Gastrocnemius medialis (tissue), 4 donors: ENCODE data around the gene ECHDC1.

Experiments
- POLR2A ChIP-seq, 2 donors: fragments of 450-650 bp; IDR thresholded peaks; one replicate each; pipeline ENCODE4 v1.6.1; 2017; ENCODE audit warnings: antibody characterized with exemption in 2 of 2, mild to moderate bottlenecking in 2 of 2, moderate library complexity in 2 of 2
- TF ChIP-seq, protein P1 (sequence below), 5 experiments: fragments of 450-650 bp in 3 of 5; fragments of 200-600 bp in 2 of 5; sonication (generic) in 2 of 5; IDR thresholded peaks in 4 of 5; conservative IDR thresholded peaks in 1 of 5; 1 replicate in 4 of 5; 2 replicates in 1 of 5; pipeline ENCODE4 v1.5.1; 2016 to 2019; ENCODE audit warnings: antibody characterized with exemption in 5 of 5, mild to moderate bottlenecking in 3 of 5, moderate library complexity in 3 of 5

GRCh38 chr6:127391094-127391953 is 47.9 kb upstream of the ECHDC1 start:
- no peak for TF ChIP-seq POLR2A (IDR thresholded peaks at IDR 0.05)
- TF ChIP-seq, protein P1, sequence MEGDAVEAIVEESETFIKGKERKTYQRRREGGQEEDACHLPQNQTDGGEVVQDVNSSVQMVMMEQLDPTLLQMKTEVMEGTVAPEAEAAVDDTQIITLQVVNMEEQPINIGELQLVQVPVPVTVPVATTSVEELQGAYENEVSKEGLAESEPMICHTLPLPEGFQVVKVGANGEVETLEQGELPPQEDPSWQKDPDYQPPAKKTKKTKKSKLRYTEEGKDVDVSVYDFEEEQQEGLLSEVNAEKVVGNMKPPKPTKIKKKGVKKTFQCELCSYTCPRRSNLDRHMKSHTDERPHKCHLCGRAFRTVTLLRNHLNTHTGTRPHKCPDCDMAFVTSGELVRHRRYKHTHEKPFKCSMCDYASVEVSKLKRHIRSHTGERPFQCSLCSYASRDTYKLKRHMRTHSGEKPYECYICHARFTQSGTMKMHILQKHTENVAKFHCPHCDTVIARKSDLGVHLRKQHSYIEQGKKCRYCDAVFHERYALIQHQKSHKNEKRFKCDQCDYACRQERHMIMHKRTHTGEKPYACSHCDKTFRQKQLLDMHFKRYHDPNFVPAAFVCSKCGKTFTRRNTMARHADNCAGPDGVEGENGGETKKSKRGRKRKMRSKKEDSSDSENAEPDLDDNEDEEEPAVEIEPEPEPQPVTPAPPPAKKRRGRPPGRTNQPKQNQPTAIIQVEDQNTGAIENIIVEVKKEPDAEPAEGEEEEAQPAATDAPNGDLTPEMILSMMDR (IDR thresholded peaks at IDR 0.05 in 4 of 5, conservative IDR thresholded peaks at IDR 0.05 in 1 of 5): no peak
